Muscle of back (tissue), 11 donors: Measurements from ENCODE around the gene ENOX2. TPM values are rescaled to one million over a fixed set of nuclear protein-coding genes. Genes with fewer than 3 reads are reported as not detected.

Experiments
- DNase-seq, 3 donors: peaks; one replicate each; pipeline versions ENCODE4 v3.0.0 to v3.0.0-alpha.2; 2013
- polyA plus RNA-seq, 10 donors: library from polyadenylated mRNA; unstranded; fragments of 120-200 nt; gene quantifications; one replicate each; pipeline ENCODE4 v1.2.1, GENCODE V29; 2013; ENCODE audit not compliant: insufficient read length in 10 of 10

Gene ENOX2
- polyA plus RNA-seq, 10 donors = 6.7 to 22.0 (median 12.1) TPM

- DNase-seq = peak in 1 of 3 donors; percentile 11
Observed at GRCh38 chrX:130885508-130885907, 17.5 kb downstream of the ENOX2 start.

- DNase-seq = no peak
Observed at GRCh38 chrX:130884627-130885026, 18.4 kb downstream of the ENOX2 start.

GRCh38 chrX:130879869-130880268, 23.1 kb downstream of the ENOX2 start:
- peak in 1 of 3 donors; percentile 5 for DNase-seq

- DNase-seq = peak in 1 of 3 donors; percentile 68
Observed at GRCh38 chrX:130878350-130879341, 24.4 kb downstream of the ENOX2 start.

- DNase-seq = peak in 1 of 3 donors; percentile 11
Observed at GRCh38 chrX:130877892-130878341, 25.1 kb downstream of the ENOX2 start.

DNA sequence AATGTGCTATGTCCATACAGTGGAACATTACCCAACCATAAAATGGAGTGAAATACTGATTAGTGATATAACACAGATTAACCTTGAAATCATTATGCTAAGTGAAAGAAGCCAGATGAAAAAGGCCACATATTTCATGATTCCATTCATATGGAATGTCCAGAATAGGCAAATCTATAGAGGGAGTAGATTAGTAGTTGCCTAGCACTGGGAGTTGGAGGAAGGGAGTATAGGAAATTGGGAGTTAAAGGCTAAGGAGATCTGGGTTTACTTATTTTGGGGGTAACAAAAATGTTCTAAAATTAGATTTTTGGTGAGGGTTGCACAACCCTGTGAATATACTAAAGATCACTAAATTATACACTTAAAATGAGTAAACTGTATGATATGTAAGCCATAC, 26.8 kb downstream of the ENOX2 start:
- no peak for DNase-seq

DNA sequence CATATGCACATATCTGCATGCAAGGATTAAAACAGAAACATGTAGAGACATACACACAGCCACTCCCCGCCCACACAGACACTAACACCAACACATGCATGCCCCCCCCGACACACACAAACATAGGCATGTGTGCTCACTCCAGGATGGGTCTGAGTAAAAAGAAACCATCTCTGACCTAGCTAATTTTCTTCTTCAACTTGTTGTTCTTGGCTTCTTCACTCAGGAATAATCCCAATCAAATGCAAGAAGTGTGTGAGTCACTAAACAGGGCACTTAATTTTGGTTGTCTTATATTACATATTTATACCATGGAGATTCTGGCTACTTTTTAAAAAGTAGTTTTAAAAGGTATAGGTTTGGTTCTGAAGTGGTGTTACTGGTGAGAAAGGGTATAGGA, 28.3 kb downstream of the ENOX2 start:
- DNase-seq = no peak

- DNase-seq = no peak
Observed at GRCh38 chrX:130869239-130869638, 33.8 kb downstream of the ENOX2 start.

- no peak for DNase-seq
Observed at GRCh38 chrX:130861462-130861861, 41.5 kb downstream of the ENOX2 start.

- DNase-seq = no peak
Observed at GRCh38 chrX:130857207-130857606, 45.8 kb downstream of the ENOX2 start.

- DNase-seq = no peak
Observed at GRCh38 chrX:130851569-130851968, 51.4 kb downstream of the ENOX2 start.

- no peak for DNase-seq
Observed at GRCh38 chrX:130848763-130849162, 54.2 kb downstream of the ENOX2 start.

- DNase-seq = no peak
Observed at GRCh38 chrX:130846746-130847145, 56.3 kb downstream of the ENOX2 start.

GRCh38 chrX:130841776-130842175, 61.2 kb downstream of the ENOX2 start:
- DNase-seq = no peak

GRCh38 chrX:130840345-130840744, 62.7 kb downstream of the ENOX2 start:
- no peak for DNase-seq

DNA sequence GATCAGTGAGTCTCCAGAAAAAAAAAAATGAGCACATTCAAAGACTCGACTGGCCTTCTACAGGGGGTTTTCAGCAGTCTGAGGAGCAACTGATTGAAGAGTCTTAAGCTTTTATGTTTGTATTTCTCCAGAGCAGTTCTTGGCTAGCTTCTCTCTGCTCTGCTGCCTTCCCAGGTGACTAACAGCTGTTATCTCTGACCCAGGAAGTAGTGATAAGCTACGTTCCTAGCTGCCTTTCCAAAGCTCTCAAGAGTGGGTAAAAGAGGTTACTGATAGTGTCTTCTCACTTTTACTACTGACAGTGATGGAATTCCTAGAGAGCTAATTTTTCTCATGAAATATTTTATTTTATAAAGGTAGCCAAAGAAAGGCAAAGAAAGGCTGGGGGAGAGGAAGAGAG, 66.6 kb downstream of the ENOX2 start:
- no peak for DNase-seq

DNA sequence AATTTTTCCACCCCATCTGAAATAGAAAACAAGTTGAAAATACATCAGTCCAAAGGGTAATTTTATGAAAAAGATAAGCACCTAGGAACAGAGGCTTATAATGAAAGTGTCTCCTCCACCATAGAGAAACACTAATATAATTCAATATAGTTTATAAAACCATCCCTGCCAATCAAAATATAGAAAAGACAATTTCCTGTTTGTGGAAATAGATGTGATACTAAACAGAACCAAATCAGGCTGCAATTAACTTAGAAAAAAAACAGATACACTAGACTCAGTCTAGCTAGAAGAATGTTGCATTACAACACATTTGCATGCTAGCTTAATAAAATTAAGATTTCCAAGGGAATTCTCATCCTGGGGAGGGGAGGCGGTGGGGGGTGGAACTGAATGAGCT, 68.2 kb downstream of the ENOX2 start:
- DNase-seq = no peak

GRCh38 chrX:130834149-130834548, 68.9 kb downstream of the ENOX2 start:
- no peak for DNase-seq

DNA sequence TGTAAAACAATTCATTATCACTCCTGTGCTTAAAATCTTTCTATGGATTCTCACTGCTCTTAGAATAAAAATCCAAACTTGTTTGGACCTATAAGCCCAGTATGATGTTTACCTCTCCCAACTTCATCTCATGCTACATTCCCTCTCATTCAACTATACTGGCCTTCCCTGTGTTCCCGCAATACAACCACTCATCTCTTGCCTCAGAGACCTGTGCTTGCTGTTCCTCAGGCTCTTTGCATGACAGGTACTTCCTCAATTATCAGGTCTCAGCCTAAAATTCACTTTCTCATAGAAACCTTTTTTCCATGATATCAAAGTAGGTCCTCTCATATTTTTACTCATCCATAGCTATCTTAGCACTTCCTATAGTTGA, 71.7 kb downstream of the ENOX2 start:
- DNase-seq = no peak

- no peak for DNase-seq
Observed at GRCh38 chrX:130830599-130831346, 72.2 kb downstream of the ENOX2 start.

- DNase-seq = no peak
Observed at GRCh38 chrX:130829526-130830515, 73.2 kb downstream of the ENOX2 start.
